Measurements from ENCODE around the gene ABCA4. TPM values are rescaled to one million over a fixed set of nuclear protein-coding genes. Genes with fewer than 3 reads are reported as not detected.

ABCA4 gene
- total RNA-seq, 4 donors from 2014 or later = not detected

- intact Hi-C loops (cut with DNase I; ENCODE audit: low total_unique reads) = loop anchor here (5.0 kb wide), 1 partner anchor 145 kb away; the partner anchor contains the start of gene DNTTIP2
- in situ Hi-C loops (cut with MboI; ENCODE audit: low sequenced_read_pairs in 4 of 4) = loop anchor here in 2 of 4 donors (10.0 kb wide), 1 partner anchor 312 kb away; no protein-coding TSS in a partner anchor
- Histone ChIP-seq H3K36me3 (no peaks in the 10 kb centered on the region), H3K27ac (no peak overlapping the region), H3K9me3 (no peaks in the 10 kb centered on the region), H3K4me3 (no peak overlapping the region), H3K4me1 (peaks cover 0 to 3% of the 10 kb centered on the region in 2 donors), H3K27me3 (no peaks in the 10 kb centered on the region)
- TF ChIP-seq POLR2A (IDR thresholded peaks at IDR 0.05) = no peak
- no peak for TF ChIP-seq CTCF (IDR thresholded peaks at IDR 0.05 in 4 of 5, conservative IDR thresholded peaks at IDR 0.05 in 1 of 5)
- ATAC-seq = no peak
- DNase-seq = no peak
Measured at GRCh38 chr1:94022471-94023189, 98.3 kb downstream of the ABCA4 start.

GRCh38 chr1:94020764-94021579 is 100.0 kb downstream of the ABCA4 start:
- DNase-seq (no peak), ATAC-seq (no peak)
- TF ChIP-seq CTCF (IDR thresholded peaks at IDR 0.05 in 4 of 5, conservative IDR thresholded peaks at IDR 0.05 in 1 of 5) (no peak), POLR2A (IDR thresholded peaks at IDR 0.05) (no peak)
- H3K4me1 ChIP-seq = peaks cover 0 to under 1% of the 10 kb centered on the region in 2 donors
- H3K27ac ChIP-seq = no peak overlapping the region
- intact Hi-C loops (cut with DNase I; ENCODE audit: low total_unique reads) = loop anchor here (5.0 kb wide), 1 partner anchor 144 kb away; the partner anchor contains the start of gene DNTTIP2
- in situ Hi-C loops (cut with MboI; ENCODE audit: low sequenced_read_pairs in 4 of 4) = loop anchor here in 2 of 4 donors (10.0 kb wide), 1 partner anchor 314 kb away; no protein-coding TSS in a partner anchor
- no peak overlapping the region for H3K4me3 ChIP-seq
- no peaks in the 10 kb centered on the region for H3K9me3 ChIP-seq
- no peaks in the 10 kb centered on the region for H3K27me3 ChIP-seq
- no peaks in the 10 kb centered on the region for H3K36me3 ChIP-seq

GRCh38 chr1:94019327-94019726 is 101.6 kb downstream of the ABCA4 start:
- in situ Hi-C loops (cut with MboI; ENCODE audit: low sequenced_read_pairs in 4 of 4) (no loop called here), intact Hi-C loops (cut with DNase I; ENCODE audit: low total_unique reads) (no loop called here)
- H3K36me3 ChIP-seq = no peaks in the 10 kb centered on the region
- H3K9me3 ChIP-seq = no peaks in the 10 kb centered on the region
- no peaks in the 10 kb centered on the region for H3K4me1 ChIP-seq
- no peaks in the 10 kb centered on the region for H3K27me3 ChIP-seq
- no peak for TF ChIP-seq POLR2A (IDR thresholded peaks at IDR 0.05)
- no peak for TF ChIP-seq CTCF (IDR thresholded peaks at IDR 0.05 in 4 of 5, conservative IDR thresholded peaks at IDR 0.05 in 1 of 5)
- DNase-seq (no peak), ATAC-seq (no peak)
- no peak overlapping the region for H3K27ac ChIP-seq
- no peak overlapping the region for H3K4me3 ChIP-seq

GRCh38 chr1:94017155-94017829 is 103.7 kb downstream of the ABCA4 start:
- in situ Hi-C loops (cut with MboI; ENCODE audit: low sequenced_read_pairs in 4 of 4) (no loop called here), intact Hi-C loops (cut with DNase I; ENCODE audit: low total_unique reads) (no loop called here)
- no peaks in the 10 kb centered on the region for H3K36me3 ChIP-seq
- no peaks in the 10 kb centered on the region for H3K9me3 ChIP-seq
- no peaks in the 10 kb centered on the region for H3K27me3 ChIP-seq
- no peak for TF ChIP-seq CTCF (IDR thresholded peaks at IDR 0.05 in 4 of 5, conservative IDR thresholded peaks at IDR 0.05 in 1 of 5)
- TF ChIP-seq POLR2A (IDR thresholded peaks at IDR 0.05) = no peak
- no peak for ATAC-seq
- no peaks in the 10 kb centered on the region for H3K4me1 ChIP-seq
- H3K4me3 ChIP-seq = no peak overlapping the region
- H3K27ac ChIP-seq = no peak overlapping the region
- DNase-seq = no peak
